Osteoblast (primary cell): ENCODE results near the gene TBX10. TPM values are rescaled to one million over a fixed set of nuclear protein-coding genes. Genes with fewer than 3 reads are reported as not detected.

ENCODE experiments used
- DNase-seq: peaks from one replicate; pipeline ENCODE4 v3.0.0; 2011; ENCODE audit warnings: low spot score, mixed read lengths; ENCODE audit not compliant: insufficient read length; ENCODE audit errors: missing footprints
- H2AFZ ChIP-seq: 2 replicates; pipeline ENCODE4 v1.6.0; 2011; ENCODE audit warnings: mild to moderate bottlenecking, low read length
- H3K27ac ChIP-seq: 2 replicates; pipeline ENCODE4 v1.5.1; 2011; ENCODE audit warnings: mild to moderate bottlenecking, low read depth, low read length, moderate library complexity
- H3K27me3 ChIP-seq: 2 replicates; pipeline ENCODE4 v1.6.0; 2012; ENCODE audit warnings: mild to moderate bottlenecking, control low read depth, inconsistent platforms, low read length, moderate library complexity; ENCODE audit not compliant: insufficient read depth
- H3K36me3 ChIP-seq: 2 replicates; pipeline ENCODE4 v1.5.1; 2011; ENCODE audit warnings: mild to moderate bottlenecking, low read length, control low read depth, moderate library complexity; ENCODE audit not compliant: insufficient read depth
- H3K4me1 ChIP-seq: 2 replicates; pipeline ENCODE4 v1.5.1; 2011; ENCODE audit warnings: mild to moderate bottlenecking, low read length, control low read depth, moderate library complexity; ENCODE audit not compliant: insufficient read depth
- H3K4me2 ChIP-seq: 2 replicates; pipeline ENCODE4 v1.6.0; 2011; ENCODE audit warnings: mild to moderate bottlenecking, low read length; ENCODE audit not compliant: insufficient read depth
- H3K4me3 ChIP-seq: fragments of 200-600 bp; sonication (generic); 3 replicates; pipeline ENCODE4 v1.5.1; 2012; ENCODE audit warnings: mild to moderate bottlenecking, low read length, inconsistent platforms; ENCODE audit not compliant: insufficient read depth
- H3K79me2 ChIP-seq: 2 replicates; pipeline ENCODE4 v1.6.0; 2012; ENCODE audit warnings: mild to moderate bottlenecking, low read length, control low read depth, inconsistent platforms; ENCODE audit not compliant: insufficient read depth
- H3K9me3 ChIP-seq: 2 replicates; pipeline ENCODE4 v1.5.1; 2011; ENCODE audit warnings: low read depth, low read length, control low read depth
- H4K20me1 ChIP-seq: 2 replicates; pipeline ENCODE4 v1.6.0; 2012; ENCODE audit warnings: mild to moderate bottlenecking, low read length, control low read depth; ENCODE audit not compliant: insufficient read depth
- CTCF ChIP-seq: IDR thresholded peaks from 2 replicates; pipeline ENCODE4 v1.5.1; 2011; ENCODE audit warnings: mild to moderate bottlenecking, low read depth, low read length, moderate library complexity; ENCODE audit errors: extremely low read depth
- total RNA-seq: library from RNA; depleted of rRNA; stranded (reverse); fragments of >200 nt; gene quantifications from 2 replicates; pipeline ENCODE4 v1.2.3, GENCODE V29; 2012

The TBX10 gene
- total RNA-seq, 1 donor: not detected

- peaks cover 8% of the 10 kb centered on the region for H3K4me1 ChIP-seq
- peak; percentile 87 for DNase-seq
- H4K20me1 ChIP-seq: peaks cover 13% of the 10 kb centered on the region
- peak overlapping the region; percentile 88 for H3K4me3 ChIP-seq
- peak overlapping the region; percentile 61 for H2AFZ ChIP-seq
- H3K79me2 ChIP-seq: peaks cover 22% of the 10 kb centered on the region
- peaks cover 24% of the 10 kb centered on the region for H3K27me3 ChIP-seq
- peak overlapping the region; percentile 72 for H3K27ac ChIP-seq
- peaks cover 22% of the 10 kb centered on the region for H3K36me3 ChIP-seq
- H3K9me3 ChIP-seq: no peaks in the 10 kb centered on the region
- no peak for TF ChIP-seq CTCF
- peak overlapping the region; percentile 89 for H3K4me2 ChIP-seq
These were observed 55.2 kb downstream of the TBX10 start for GRCh38 chr11:67584205-67584880.

- Histone ChIP-seq H3K4me1 (peaks cover 8% of the 10 kb centered on the region), H2AFZ (peak within 1 kb of the TSS; percentile 85), H4K20me1 (peaks cover 13% of the 10 kb centered on the region), H3K27me3 (peaks cover 28% of the 10 kb centered on the region), H3K27ac (peak within 1 kb of the TSS; percentile 72), H3K79me2 (peaks cover 22% of the 10 kb centered on the region), H3K4me2 (peak within 1 kb of the TSS; percentile 89), H3K9me3 (no peaks in the 10 kb centered on the region), H3K36me3 (peaks cover 22% of the 10 kb centered on the region), H3K4me3 (peak within 1 kb of the TSS; percentile 88)
- TF ChIP-seq CTCF: peak; percentile 50
- peak; percentile 98 for DNase-seq
These were observed 56.0 kb downstream of the TBX10 start, which contains the start of gene GSTP1 for GRCh38 chr11:67583247-67584204. GSTP1 (plus strand) TSS chr11:67583812; CDS start chr11:67583844, 32 bp downstream.

GRCh38 chr11:67582011-67582410 is 57.6 kb downstream of the TBX10 start:
- H3K27me3 ChIP-seq: peaks cover 31% of the 10 kb centered on the region
- no peak for DNase-seq

More at GRCh38 chr11:67582011-67582410, 57.6 kb downstream of the TBX10 start:
- no peak overlapping the region for H3K4me2 ChIP-seq
- H3K36me3 ChIP-seq: peaks cover 17% of the 10 kb centered on the region
- peaks cover 13% of the 10 kb centered on the region for H4K20me1 ChIP-seq
- H3K79me2 ChIP-seq: peaks cover 22% of the 10 kb centered on the region
- TF ChIP-seq CTCF: no peak
- H3K27ac ChIP-seq: no peak overlapping the region
- peaks cover 8% of the 10 kb centered on the region for H3K4me1 ChIP-seq
- no peak overlapping the region for H3K4me3 ChIP-seq
- H3K9me3 ChIP-seq: no peaks in the 10 kb centered on the region
- H2AFZ ChIP-seq: no peak overlapping the region
